K562 (cell line): ENCODE measurements around the gene VHLL. TPM values are rescaled to one million over a fixed set of nuclear protein-coding genes. Genes with fewer than 3 reads are reported as not detected.
A peak's percentile ranks its signal among the peaks of the same experiment; 100 is the strongest.

Source experiments
- ARNT ChIP-seq, 2 experiments: fragments of 450-650 bp; IDR thresholded peaks; 2 replicates each; pipeline ENCODE4 v1.6.1; 2016; ENCODE audit warnings: mild to moderate bottlenecking in 1 of 2
- ASH1L ChIP-seq: fragments of 450-650 bp; IDR thresholded peaks from 2 replicates; pipeline ENCODE4 v1.6.1; 2018; ENCODE audit warnings: borderline replicate concordance, mild to moderate bottlenecking, low read depth; ENCODE audit not compliant: partially characterized antibody
- BACH1 ChIP-seq: fragments of 200-800 bp; sonication (Bioruptor generic); IDR thresholded peaks from 2 replicates; pipeline ENCODE4 v1.6.1; 2016; ENCODE audit warnings: missing genetic modification characterization, missing compliant biosample characterization
- BDP1 ChIP-seq: IDR thresholded peaks from 3 replicates; pipeline ENCODE4 v1.6.1; 2011; ENCODE audit not compliant: insufficient read length, insufficient read depth
- BRF2 ChIP-seq: IDR thresholded peaks from 3 replicates; pipeline ENCODE4 v1.6.1; 2011; ENCODE audit warnings: borderline replicate concordance, mild to moderate bottlenecking; ENCODE audit not compliant: insufficient read length, insufficient read depth
- FOXA3 ChIP-seq, 2 experiments: fragments of 450-650 bp in 1 of 2; sonication (generic) in 1 of 2; formaldehyde crosslinking; IDR thresholded peaks in 1 of 2; conservative IDR thresholded peaks in 1 of 2; 2 replicates each; pipeline versions ENCODE4 v1.4.0 to v1.8.0; 2020 to 2022; ENCODE audit warnings: mild to moderate bottlenecking in 2 of 2, missing genetic modification reagents in 1 of 2
- HES1 ChIP-seq: fragments of 450-650 bp; IDR thresholded peaks from 2 replicates; pipeline ENCODE4 v1.6.1; 2016; ENCODE audit warnings: low read depth, mild to moderate bottlenecking, moderate library complexity
- ILK ChIP-seq: fragments of 450-650 bp; IDR thresholded peaks from 2 replicates; pipeline ENCODE4 v1.6.1; 2016; ENCODE audit warnings: missing genetic modification characterization, low read depth, mild to moderate bottlenecking, missing compliant biosample characterization, moderate library complexity, borderline replicate concordance
- KLF1 ChIP-seq: fragments of 450-650 bp; IDR thresholded peaks from 2 replicates; pipeline ENCODE4 v1.6.1; 2016; ENCODE audit warnings: missing genetic modification characterization, missing compliant biosample characterization
- MBD2 ChIP-seq: sonication (generic); IDR thresholded peaks from 2 replicates; pipeline ENCODE4 v1.6.1; 2016; ENCODE audit warnings: low read depth, borderline replicate concordance
- MEIS2 ChIP-seq: fragments of 450-650 bp; IDR thresholded peaks from 2 replicates; pipeline ENCODE4 v1.6.1; 2014; ENCODE audit warnings: mild to moderate bottlenecking; ENCODE audit not compliant: partially characterized antibody
- NFYB ChIP-seq: IDR thresholded peaks from 2 replicates; pipeline ENCODE4 v1.6.1; 2011; ENCODE audit warnings: mild to moderate bottlenecking, moderate library complexity; ENCODE audit not compliant: insufficient read length; ENCODE audit errors: extremely low read depth
- POU5F1 ChIP-seq: fragments of 150-350 bp; IDR thresholded peaks from 2 replicates; pipeline ENCODE4 v1.6.1; 2014; ENCODE audit warnings: borderline replicate concordance, low read length, low read depth, mild to moderate bottlenecking; ENCODE audit not compliant: partially characterized antibody
- SMAD4 ChIP-seq: fragments of 250-450 bp; sonication (Bioruptor Pico); conservative IDR thresholded peaks from 2 replicates; pipeline ENCODE4 v1.8.0; 2021; ENCODE audit warnings: inconsistent platforms, mild to moderate bottlenecking, moderate library complexity
- TRIM28 ChIP-seq: fragments of 450-650 bp; IDR thresholded peaks from 2 replicates; pipeline ENCODE4 v1.6.1; 2017
- TSHZ1 ChIP-seq: fragments of 250-450 bp; sonication (Bioruptor Pico); IDR thresholded peaks from 2 replicates; pipeline ENCODE4 v1.4.0; 2020; ENCODE audit warnings: mild to moderate bottlenecking, moderate library complexity
- ZC3H8 ChIP-seq: fragments of 450-650 bp; IDR thresholded peaks from 2 replicates; pipeline ENCODE4 v1.6.1; 2017
- ZNF174 ChIP-seq: fragments of 250-450 bp; sonication (Bioruptor Pico); IDR thresholded peaks from 2 replicates; pipeline ENCODE4 v1.4.0; 2020; ENCODE audit warnings: mild to moderate bottlenecking
- ZNF175 ChIP-seq: fragments of 200-800 bp; sonication (Bioruptor generic); IDR thresholded peaks from 2 replicates; pipeline ENCODE4 v1.6.1; 2016; ENCODE audit warnings: low read depth, mild to moderate bottlenecking, missing genetic modification characterization, missing compliant biosample characterization
- ZNF41 ChIP-seq: fragments of 250-450 bp; sonication (Bioruptor Pico); conservative IDR thresholded peaks from 2 replicates; pipeline ENCODE4 v1.4.0; 2020; ENCODE audit warnings: mild to moderate bottlenecking
- ZNF518B ChIP-seq: fragments of 250-450 bp; sonication (Bioruptor Pico); IDR thresholded peaks from 2 replicates; pipeline ENCODE4 v1.5.0; 2021; ENCODE audit warnings: mild to moderate bottlenecking, moderate library complexity
- polyA plus RNA-seq, 8 experiments: library from polyadenylated mRNA; depleted of rRNA in 4 of 8; stranded (reverse) in 5 of 8; unstranded in 3 of 8; fragments of >200 nt; fragmentation: Nextera tagmentation in 2 of 8; fragmentation: Illumina TruSeq in 1 of 8; extraction: Ambion mirVana in 2 of 8; extraction: Trizol in 1 of 8; gene quantifications; 2 replicates each; pipeline versions ENCODE4 v1.2.1 to v1.2.3, GENCODE V29; 2011 to 2014; ENCODE audit warnings: inconsistent platforms in 1 of 8, missing spikeins in 1 of 8
- total RNA-seq, 7 experiments: library from RNA; depleted of rRNA in 6 of 7; stranded (reverse); fragments of >200 nt in 6 of 7; fragmentation: Illumina TruSeq in 2 of 7; extraction: Trizol in 2 of 7; gene quantifications; 2 replicates each; pipeline versions ENCODE4 v1.2.1 to v1.2.3, GENCODE V29; 2011 to 2021; ENCODE audit warnings: low replicate concordance in 1 of 7

VHLL gene
- total and polyA plus RNA-seq, 9 of the 15 experiments (the other 6 are each of a cell fraction or from before 2014, with no cell fraction given): not detected

GRCh38 chr1:156337888-156338179 is 38.7 kb upstream of the VHLL start (continued):
- TF ChIP-seq ZNF518B (CRISPR knock-in tag) (no peak), HES1 (no peak), BDP1 (no peak), ASH1L (no peak), ZNF174 (CRISPR knock-in tag) (no peak), MBD2 (no peak), POU5F1 (no peak), SMAD4 (CRISPR knock-in tag) (no peak), MEIS2 (no peak), TRIM28 (no peak), BRF2 (no peak), ILK (tag) (no peak), TSHZ1 (CRISPR knock-in tag) (no peak), ARNT (IDR thresholded peaks at IDR 0.05) (0 out of 4 replicates have a peak, but pooled peaks of 1 of the 2 experiments have one; percentile 30), BACH1 (tag) (no peak), FOXA3 (CRISPR knock-in tag; conservative IDR thresholded peaks at IDR 0.05 in 1 of 2, IDR thresholded peaks at IDR 0.05 in 1 of 2) (0 out of 4 replicates have a peak, but pooled peaks of 1 of the 2 experiments have one; percentile 16), ZC3H8 (0 out of 2 replicates have a peak, but pooled peaks have one; percentile 12), KLF1 (tag) (no peak), ZNF175 (CRISPR knock-in tag) (no peak), ZNF41 (CRISPR knock-in tag) (no peak), NFYB (no peak)
